SK-N-SH (cell line): Measurements from ENCODE around the gene ATXN2. TPM values are rescaled to one million over a fixed set of nuclear protein-coding genes. Genes with fewer than 3 reads are reported as not detected.
"Not testable (repeated sequence)": the region's sequence is repeated elsewhere in the genome, so short reads cannot be mapped to it uniquely, and the experiment has no call there.

ENCODE experiments used
- CTCF ChIA-PET: fragments of 300-600, 350-600 bp; formaldehyde crosslinking; extraction: SDS; loops from one replicate; lab custom pipeline; 2021; lab: Yijun Ruan, JAX
- POLR2A ChIA-PET: fragments of 350-600 bp; sonication (Branson Sonifier 250); formaldehyde crosslinking; extraction: SDS; loops from one replicate; lab custom pipeline; 2020; ENCODE audit warnings: antibody characterized with exemption, inconsistent platforms; lab: Yijun Ruan, JAX
- DNase-seq: peaks from one replicate; pipeline ENCODE4 v3.0.0; 2012
- H2AFZ ChIP-seq: fragments of 200-600 bp; sonication (generic); 2 replicates; pipeline ENCODE4 v1.8.1; 2016; ENCODE audit warnings: antibody characterized with exemption, mild to moderate bottlenecking, low read depth
- H3F3A ChIP-seq: fragments of 200-600 bp; sonication (generic); replicated peaks from 2 replicates; pipeline ENCODE3; 2016; ENCODE audit warnings: antibody characterized with exemption, mild to moderate bottlenecking; ENCODE audit not compliant: insufficient read depth
- H3K27ac ChIP-seq, 2 experiments: fragments of 200-500 bp in 1 of 2; fragments of 200-600 bp in 1 of 2; sonication (Bioruptor generic) in 1 of 2; sonication (generic), shearing (Covaris generic) in 1 of 2; 2 replicates each; pipeline versions ENCODE4 v1.5.1 to v1.6.1; 2014 to 2016; ENCODE audit warnings: low read depth in 2 of 2, inconsistent platforms in 1 of 2, low read length in 1 of 2, mild to moderate bottlenecking in 1 of 2, mixed read lengths in 1 of 2
- H3K27me3 ChIP-seq: fragments of 200-600 bp; sonication (generic), shearing (Covaris generic); 2 replicates; pipeline ENCODE4 v1.6.1; 2016; ENCODE audit warnings: mixed run types; ENCODE audit not compliant: insufficient read depth
- H3K36me3 ChIP-seq, 2 experiments: fragments of 200-500 bp in 1 of 2; fragments of 200-600 bp in 1 of 2; sonication (Bioruptor generic) in 1 of 2; sonication (generic) in 1 of 2; replicated peaks in 1 of 2; 2 replicates each; pipeline versions ENCODE3 to v1.5.1; 2014 to 2016; ENCODE audit warnings: low read length in 1 of 2, mild to moderate bottlenecking in 1 of 2; ENCODE audit not compliant: insufficient read depth in 2 of 2, control insufficient read depth in 1 of 2
- H3K4me1 ChIP-seq, 2 experiments: fragments of 200-500 bp in 1 of 2; fragments of 200-600 bp in 1 of 2; sonication (Bioruptor generic) in 1 of 2; sonication (generic), shearing (Covaris generic) in 1 of 2; 2 replicates each; pipeline versions ENCODE4 v1.5.1 to v1.6.1; 2014 to 2016; ENCODE audit warnings: low read depth in 1 of 2, low read length in 1 of 2, mixed run types in 1 of 2; ENCODE audit not compliant: insufficient read depth in 2 of 2, control insufficient read depth in 1 of 2
- H3K4me2 ChIP-seq: fragments of 200-600 bp; sonication (generic), shearing (Covaris generic); 2 replicates; pipeline ENCODE4 v1.6.1; 2017; ENCODE audit warnings: mixed run types
- H3K4me3 ChIP-seq, 2 experiments: fragments of 200-500 bp in 1 of 2; fragments of 200-600 bp in 1 of 2; sonication (Bioruptor generic) in 1 of 2; sonication (generic), shearing (Covaris generic) in 1 of 2; 2 replicates each; pipeline versions ENCODE4 v1.5.1 to v1.8.1; 2014 to 2016; ENCODE audit warnings: low read depth in 2 of 2, inconsistent platforms in 1 of 2, low read length in 1 of 2, mild to moderate bottlenecking in 1 of 2, mixed read lengths in 1 of 2, moderate library complexity in 1 of 2
- H3K79me2 ChIP-seq: fragments of 200-600 bp; sonication (generic); 2 replicates; pipeline ENCODE4 v1.8.1; 2017; ENCODE audit warnings: mild to moderate bottlenecking; ENCODE audit not compliant: insufficient read depth
- H3K9ac ChIP-seq: fragments of 200-600 bp; sonication (generic); 2 replicates; pipeline ENCODE4 v1.6.1; 2017; ENCODE audit warnings: mixed run types
- H3K9me2 ChIP-seq: fragments of 200-600 bp; sonication (generic); 2 replicates; pipeline ENCODE4 v1.6.1; 2017; ENCODE audit warnings: mixed run types
- H3K9me3 ChIP-seq: fragments of 200-600 bp; sonication (generic); 2 replicates; pipeline ENCODE4 v1.6.1; 2017; ENCODE audit warnings: mixed run types, mild to moderate bottlenecking, moderate library complexity
- H4K20me1 ChIP-seq: fragments of 200-600 bp; sonication (generic); 2 replicates; pipeline ENCODE4 v1.6.1; 2017; ENCODE audit warnings: mild to moderate bottlenecking, mixed run types; ENCODE audit not compliant: insufficient read depth
- ELF1 ChIP-seq: IDR thresholded peaks from 2 replicates; pipeline ENCODE4 v1.4.0; 2012
- EZH2phosphoT487 ChIP-seq: fragments of 200-600 bp; sonication (generic); IDR thresholded peaks from 2 replicates; pipeline ENCODE4 v1.6.1; 2017; ENCODE audit warnings: low read depth, mixed run types, mild to moderate bottlenecking, antibody characterized with exemption, moderate library complexity, borderline replicate concordance
- FOXJ3 ChIP-seq: sonication (generic); formaldehyde crosslinking; IDR thresholded peaks from 2 replicates; pipeline ENCODE4 v1.5.1; 2020; ENCODE audit warnings: mild to moderate bottlenecking, missing genetic modification reagents
- FOXM1 ChIP-seq: IDR thresholded peaks from 2 replicates; pipeline ENCODE4 v1.4.0; 2012; ENCODE audit warnings: low read depth, mild to moderate bottlenecking
- MXI1 ChIP-seq: IDR thresholded peaks from 2 replicates; pipeline ENCODE4 v1.6.1; 2012; ENCODE audit warnings: mild to moderate bottlenecking, low read depth, low read length, improper control_type of control experiment
- NFIC ChIP-seq: IDR thresholded peaks from 2 replicates; pipeline ENCODE4 v1.4.0; 2012; ENCODE audit warnings: borderline replicate concordance
- NRF1 ChIP-seq: IDR thresholded peaks from 2 replicates; pipeline ENCODE4 v1.6.1; 2012; ENCODE audit warnings: low read depth, mild to moderate bottlenecking, low read length
- PBX3 ChIP-seq: IDR thresholded peaks from 2 replicates; pipeline ENCODE4; 2012
- RAD21 ChIP-seq: IDR thresholded peaks from 2 replicates; pipeline ENCODE4 v1.6.1; 2012; ENCODE audit warnings: mild to moderate bottlenecking, low read length
- RCOR1 ChIP-seq: fragments of 150-350 bp; IDR thresholded peaks from 2 replicates; pipeline ENCODE4 v1.6.1; 2017; ENCODE audit warnings: antibody characterized with exemption, low read length
- REST ChIP-seq: IDR thresholded peaks from 2 replicates; pipeline ENCODE4 v1.6.1; 2012; ENCODE audit warnings: mild to moderate bottlenecking, low read depth, low read length, moderate library complexity
- SIN3A ChIP-seq: IDR thresholded peaks from 2 replicates; pipeline ENCODE4 v1.6.1; 2012; ENCODE audit warnings: low read depth, mild to moderate bottlenecking, low read length, moderate library complexity, borderline replicate concordance
- SMC3 ChIP-seq: IDR thresholded peaks from 2 replicates; pipeline ENCODE4 v1.6.1; 2012; ENCODE audit warnings: low read depth, low read length, improper control_type of control experiment
- TAF1 ChIP-seq: IDR thresholded peaks from 2 replicates; pipeline ENCODE4 v1.6.1; 2012; ENCODE audit warnings: low read depth, mild to moderate bottlenecking, low read length, moderate library complexity, borderline replicate concordance
- TCF12 ChIP-seq: IDR thresholded peaks from 2 replicates; pipeline ENCODE4 v1.4.0; 2012
- WGBS: methylation state at CpG from one replicate; pipeline ENCODE4 v1.1.6; 2017; ENCODE audit warnings: low lambda C conversion rate; 5-methylcytosine and 5-hydroxymethylcytosine counted together
- polyA plus RNA-seq, 3 experiments: library from polyadenylated mRNA; depleted of rRNA; stranded (reverse); fragments of >200 nt; gene quantifications; 2 replicates each; pipeline ENCODE4 v1.2.3, GENCODE V29; 2012
- TF ChIP-seq, protein P1 (sequence below): fragments of 200-600 bp; sonication (generic); IDR thresholded peaks from 2 replicates; pipeline ENCODE4 v1.6.1; 2017; ENCODE audit warnings: antibody characterized with exemption, mild to moderate bottlenecking, moderate library complexity

Gene ATXN2
- polyA plus RNA-seq, 1 of the 3 experiments (the other 2 are of a cell fraction) = 35.7 TPM

DNA sequence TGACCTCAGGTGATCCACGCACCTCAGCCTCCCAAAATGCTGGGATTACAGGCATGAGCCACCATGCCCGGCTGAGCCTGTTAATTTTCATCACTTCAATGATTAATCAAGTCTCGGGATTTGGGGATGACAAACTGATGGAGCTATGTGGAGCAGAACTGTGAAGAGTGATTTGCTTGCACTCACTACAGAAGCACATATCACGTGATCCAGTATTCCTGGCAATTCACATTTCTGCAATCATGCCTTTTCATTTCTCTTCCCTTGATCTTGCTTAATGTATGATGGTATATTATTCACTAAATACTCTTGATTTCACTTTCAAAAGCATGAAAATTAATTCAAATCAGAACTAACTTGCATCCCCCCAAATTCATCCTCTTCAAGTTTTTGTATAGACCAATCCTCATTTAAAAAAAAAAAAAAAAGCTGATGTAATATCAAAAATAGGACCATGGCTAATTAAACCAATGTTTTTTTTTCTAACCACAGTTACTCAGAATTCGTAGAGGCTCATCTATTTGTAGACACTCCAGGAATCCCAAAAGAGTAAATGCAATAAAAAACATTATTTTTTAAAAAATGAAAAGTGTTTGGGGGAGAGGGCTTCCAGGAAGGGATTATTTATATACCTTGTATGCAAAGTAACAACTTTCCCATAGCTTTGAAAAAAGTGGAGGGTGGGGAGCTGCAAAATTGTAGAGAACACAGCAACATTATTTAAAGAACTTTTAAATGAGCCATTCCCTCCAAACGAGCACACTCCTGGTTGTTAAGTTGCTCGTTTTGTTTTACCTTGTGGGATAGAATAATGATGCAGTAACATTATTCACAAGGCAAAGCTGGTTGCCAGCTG, 7.0 kb upstream of the ATXN2 start:
- Histone ChIP-seq H3K4me1 (no peaks in the 10 kb centered on the region), H4K20me1 (no peaks in the 10 kb centered on the region), H3K27ac (no peak overlapping the region), H3K9ac (no peak overlapping the region), H3K79me2 (no peaks in the 10 kb centered on the region), H2AFZ (no peak overlapping the region), H3K27me3 (no peaks in the 10 kb centered on the region), H3K9me3 (no peaks in the 10 kb centered on the region), H3K4me2 (no peak overlapping the region), H3K4me3 (no peak overlapping the region), H3K9me2 (no peaks in the 10 kb centered on the region), H3K36me3 (no peaks in the 10 kb centered on the region), H3F3A (peaks cover 3% of the 10 kb centered on the region)
- WGBS = 70% methylated on average over 7 of the region's 7 CpGs
- DNase-seq = no peak
- CTCF ChIA-PET = interaction anchor here (1.8 kb wide), 1 partner anchor 209 kb away, joined by 5 read pairs; no protein-coding TSS in a partner anchor
- POLR2A ChIA-PET = no interaction called here
- TF ChIP-seq REST (no peak), SIN3A (no peak), NFIC (no peak), NRF1 (no peak), FOXM1 (no peak), EZH2phosphoT487 (no peak), MXI1 (no peak), PBX3 (no peak), TAF1 (no peak), ELF1 (no peak), TCF12 (no peak), SMC3 (no peak), RAD21 (no peak), RCOR1 (no peak), FOXJ3 (CRISPR knock-in tag) (no peak)
- TF ChIP-seq, protein P1, sequence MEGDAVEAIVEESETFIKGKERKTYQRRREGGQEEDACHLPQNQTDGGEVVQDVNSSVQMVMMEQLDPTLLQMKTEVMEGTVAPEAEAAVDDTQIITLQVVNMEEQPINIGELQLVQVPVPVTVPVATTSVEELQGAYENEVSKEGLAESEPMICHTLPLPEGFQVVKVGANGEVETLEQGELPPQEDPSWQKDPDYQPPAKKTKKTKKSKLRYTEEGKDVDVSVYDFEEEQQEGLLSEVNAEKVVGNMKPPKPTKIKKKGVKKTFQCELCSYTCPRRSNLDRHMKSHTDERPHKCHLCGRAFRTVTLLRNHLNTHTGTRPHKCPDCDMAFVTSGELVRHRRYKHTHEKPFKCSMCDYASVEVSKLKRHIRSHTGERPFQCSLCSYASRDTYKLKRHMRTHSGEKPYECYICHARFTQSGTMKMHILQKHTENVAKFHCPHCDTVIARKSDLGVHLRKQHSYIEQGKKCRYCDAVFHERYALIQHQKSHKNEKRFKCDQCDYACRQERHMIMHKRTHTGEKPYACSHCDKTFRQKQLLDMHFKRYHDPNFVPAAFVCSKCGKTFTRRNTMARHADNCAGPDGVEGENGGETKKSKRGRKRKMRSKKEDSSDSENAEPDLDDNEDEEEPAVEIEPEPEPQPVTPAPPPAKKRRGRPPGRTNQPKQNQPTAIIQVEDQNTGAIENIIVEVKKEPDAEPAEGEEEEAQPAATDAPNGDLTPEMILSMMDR = no peak

GRCh38 chr12:111602857-111603256, 3.7 kb upstream of the ATXN2 start:
- H3K4me1 ChIP-seq, H3K4me2 ChIP-seq, CTCF ChIA-PET, DNase-seq, H3K27ac ChIP-seq, POLR2A ChIA-PET, H3K9me3 ChIP-seq, H3K36me3 ChIP-seq, H2AFZ ChIP-seq, H3K4me3 ChIP-seq, H3K27me3 ChIP-seq, H4K20me1 ChIP-seq, H3K9me2 ChIP-seq, H3K9ac ChIP-seq: not testable (repeated sequence)
- H3K79me2 ChIP-seq = peaks cover 16% of the 10 kb centered on the region
- H3F3A ChIP-seq = peaks cover 18% of the 10 kb centered on the region
- WGBS = 97% methylated on average over 11 of the region's 11 CpGs
